Caco-2 (cell line): ENCODE data around the gene DIS3L2. TPM values are rescaled to one million over a fixed set of nuclear protein-coding genes. Genes with fewer than 3 reads are reported as not detected.

ENCODE experiments used
- BruUV-seq: library from RNA; stranded (reverse); fragments of 400-500 nt; replicated peaks from 2 replicates; lab custom pipeline; 2021; lab: Mats Ljungman, UMichigan
- CTCF ChIA-PET: fragments of 300-600 bp; sonication (Branson Sonifier 250); formaldehyde crosslinking; loops from one replicate; lab custom pipeline; 2022; ENCODE audit warnings: antibody characterized with exemption; lab: Charles Lee
- POLR2A ChIA-PET: fragments of 300-600 bp; sonication (Branson Sonifier 250); formaldehyde crosslinking; loops from one replicate; lab custom pipeline; 2022; ENCODE audit warnings: antibody characterized with exemption; lab: Charles Lee
- DNase-seq, 2 experiments: peaks; one replicate each; pipeline versions ENCODE4 v3.0.0 to v3.0.0-alpha.2; 2020 to 2022
- H3K27me3 ChIP-seq: replicated peaks from 2 replicates; pipeline ENCODE4 v1.6.0; 2011; ENCODE audit warnings: low read length; ENCODE audit not compliant: control insufficient read depth, insufficient read depth
- H3K36me3 ChIP-seq: 2 replicates; pipeline ENCODE4 v1.5.1; 2011; ENCODE audit warnings: low read length; ENCODE audit not compliant: control insufficient read depth, insufficient read depth
- H3K4me1 ChIP-seq: fragments of 250-450 bp; sonication (Bioruptor Pico); 2 replicates; pipeline ENCODE4 v1.5.1; 2020; ENCODE audit warnings: mild to moderate bottlenecking
- H3K4me3 ChIP-seq: 2 replicates; pipeline ENCODE4 v1.5.1; 2011; ENCODE audit warnings: low read depth, mild to moderate bottlenecking, control low read depth, low read length
- H3K9me3 ChIP-seq: fragments of 250-450 bp; sonication (Bioruptor Pico); 2 replicates; pipeline ENCODE4 v1.5.1; 2020; ENCODE audit warnings: mild to moderate bottlenecking, moderate library complexity
- H3K27ac Mint-ChIP-seq: one replicate; pipeline ENCODE4 v1.8.0; 2022; ENCODE audit warnings: mixed read lengths; ENCODE audit not compliant: unreplicated experiment
- H3K27me3 Mint-ChIP-seq: one replicate; pipeline ENCODE4 v1.8.0; 2022; ENCODE audit warnings: mixed read lengths; ENCODE audit not compliant: insufficient read depth, unreplicated experiment
- H3K36me3 Mint-ChIP-seq: one replicate; pipeline ENCODE4 v1.8.0; 2022; ENCODE audit warnings: mild to moderate bottlenecking, mixed read lengths; ENCODE audit not compliant: insufficient read depth, unreplicated experiment
- H3K4me1 Mint-ChIP-seq: one replicate; pipeline ENCODE4 v1.8.0; 2022; ENCODE audit warnings: low read depth, mixed read lengths; ENCODE audit not compliant: unreplicated experiment
- H3K4me3 Mint-ChIP-seq: one replicate; pipeline ENCODE4 v1.8.0; 2022; ENCODE audit warnings: mild to moderate bottlenecking, moderate library complexity, mixed read lengths; ENCODE audit not compliant: unreplicated experiment
- H3K9me3 Mint-ChIP-seq: one replicate; pipeline ENCODE4 v1.8.0; 2022; ENCODE audit warnings: mixed read lengths; ENCODE audit not compliant: unreplicated experiment
- CTCF ChIP-seq, 2 experiments: fragments of 200-600 bp in 1 of 2; IDR thresholded peaks; 1 replicate in 1 of 2; 2 replicates in 1 of 2; pipeline versions ENCODE4 v1.5.1 to v1.8.0; 2011 to 2022; ENCODE audit warnings: antibody characterized with exemption in 1 of 2, control low read depth in 1 of 2, inconsistent platforms in 1 of 2, low read depth in 1 of 2, low read length in 1 of 2, mild to moderate bottlenecking in 1 of 2, moderate library complexity in 1 of 2; ENCODE audit not compliant: insufficient read depth in 1 of 2, severe bottlenecking in 1 of 2, unreplicated experiment in 1 of 2
- intact Hi-C: fragments of 100-400 bp; cut with micrococcal nuclease; formaldehyde crosslinking; loops from one replicate; pipeline ENCODE4 v1.10.0; 2022; ENCODE audit not compliant: unreplicated experiment
- total RNA-seq: library from RNA; stranded (reverse); gene quantifications from 2 replicates; pipeline ENCODE4 v1.2.3, GENCODE V29; 2022

The DIS3L2 gene
- total RNA-seq, 1 experiment from 2014 or later = 15.5 TPM

GRCh38 chr2:232229911-232230310 is 268.4 kb downstream of the DIS3L2 start:
- Histone ChIP-seq H3K27me3 (no peaks in the 10 kb centered on the region), H3K4me1 (no peaks in the 10 kb centered on the region), H3K4me3 (no peak overlapping the region), H3K36me3 (no peaks in the 10 kb centered on the region), H3K9me3 (no peaks in the 10 kb centered on the region)
- TF ChIP-seq CTCF (IDR thresholded peaks at IDR 0.05; ENCODE audit: insufficient read depth in 1 of 2, low read depth in 1 of 2, low read length in 1 of 2, severe bottlenecking in 1 of 2, unreplicated experiment in 1 of 2) = no peak
- intact Hi-C loops = no loop called here
- DNase-seq = no peak
- no peak overlapping the region for H3K27ac Mint-ChIP-seq
- no peaks in the 10 kb centered on the region for H3K9me3 Mint-ChIP-seq
- ChIA-PET POLR2A (no interaction called here), CTCF (no interaction called here)
- no peak overlapping the region for H3K4me3 Mint-ChIP-seq
- BruUV-seq = no TSS peak
- H3K36me3 Mint-ChIP-seq = no peaks in the 10 kb centered on the region
- no peaks in the 10 kb centered on the region for H3K27me3 Mint-ChIP-seq
- H3K4me1 Mint-ChIP-seq = no peaks in the 10 kb centered on the region

GRCh38 chr2:232230560-232230959 is 269.0 kb downstream of the DIS3L2 start:
- Mint-ChIP-seq H3K27me3 (no peaks in the 10 kb centered on the region), H3K9me3 (no peaks in the 10 kb centered on the region), H3K4me1 (no peaks in the 10 kb centered on the region), H3K27ac (no peak overlapping the region), H3K36me3 (no peaks in the 10 kb centered on the region), H3K4me3 (no peak overlapping the region)
- Histone ChIP-seq H3K4me1 (no peaks in the 10 kb centered on the region), H3K4me3 (no peak overlapping the region), H3K36me3 (no peaks in the 10 kb centered on the region), H3K27me3 (no peaks in the 10 kb centered on the region), H3K9me3 (no peaks in the 10 kb centered on the region)
- TF ChIP-seq CTCF (IDR thresholded peaks at IDR 0.05; ENCODE audit: insufficient read depth in 1 of 2, low read depth in 1 of 2, low read length in 1 of 2, severe bottlenecking in 1 of 2, unreplicated experiment in 1 of 2) = peak in 1 of 2 experiments; percentile 2
- ChIA-PET POLR2A (no interaction called here), CTCF (no interaction called here)
- intact Hi-C loops = no loop called here
- no TSS peak for BruUV-seq
- no peak for DNase-seq

GRCh38 chr2:232231554-232231953 is 270.0 kb downstream of the DIS3L2 start:
- ChIA-PET CTCF (interaction anchor here (0.6 kb wide), 1 partner anchor 195 kb away, joined by 4 read pairs; no protein-coding TSS in a partner anchor), POLR2A (no interaction called here)

More at GRCh38 chr2:232231554-232231953, 270.0 kb downstream of the DIS3L2 start:
- BruUV-seq = no TSS peak
- Mint-ChIP-seq H3K9me3 (no peaks in the 10 kb centered on the region), H3K36me3 (no peaks in the 10 kb centered on the region), H3K27ac (no peak overlapping the region), H3K4me1 (no peaks in the 10 kb centered on the region), H3K4me3 (no peak overlapping the region), H3K27me3 (no peaks in the 10 kb centered on the region)
- H3K4me3 ChIP-seq = no peak overlapping the region
- intact Hi-C loops = no loop called here
- H3K27me3 ChIP-seq = no peaks in the 10 kb centered on the region
- DNase-seq = no peak
- no peak for TF ChIP-seq CTCF (IDR thresholded peaks at IDR 0.05; ENCODE audit: insufficient read depth in 1 of 2, low read depth in 1 of 2, low read length in 1 of 2, severe bottlenecking in 1 of 2, unreplicated experiment in 1 of 2)
- no peaks in the 10 kb centered on the region for H3K36me3 ChIP-seq
- H3K9me3 ChIP-seq = no peaks in the 10 kb centered on the region
- H3K4me1 ChIP-seq = no peaks in the 10 kb centered on the region
